NOMO-1 treated with DMSO at 0.1 percent for 48 hours (cell line): ENCODE results near the gene PAK5.

Experiments used
- DNase-seq: peaks from one replicate; lab custom pipeline; 2025; ENCODE audit not compliant: unreplicated experiment; lab: John Stamatoyannopoulos, UW

The PAK5 gene

GRCh38 chr20:9581509-9581908 lies 257.4 kb downstream of the PAK5 start:
- DNase-seq = peak; percentile 31

GRCh38 chr20:9578594-9578993 lies 260.3 kb downstream of the PAK5 start:
- DNase-seq = no peak

- DNase-seq = no peak
Measured at GRCh38 chr20:9577397-9577796, 261.5 kb downstream of the PAK5 start.

GRCh38 chr20:9576695-9577094 lies 262.2 kb downstream of the PAK5 start:
- DNase-seq = no peak

GRCh38 chr20:9575836-9576235 lies 263.0 kb downstream of the PAK5 start:
- no peak for DNase-seq

- no peak for DNase-seq
Measured at GRCh38 chr20:9574776-9575175, 264.1 kb downstream of the PAK5 start.

- no peak for DNase-seq
Measured at GRCh38 chr20:9574181-9574580, 264.7 kb downstream of the PAK5 start.

- DNase-seq = no peak
Measured at GRCh38 chr20:9573335-9574151, 265.3 kb downstream of the PAK5 start.

GRCh38 chr20:9572670-9573069 lies 266.2 kb downstream of the PAK5 start:
- DNase-seq = no peak

- DNase-seq = no peak
Measured at GRCh38 chr20:9571783-9572182, 267.1 kb downstream of the PAK5 start.

GRCh38 chr20:9570612-9571011 lies 268.3 kb downstream of the PAK5 start:
- DNase-seq = no peak

GRCh38 chr20:9566977-9567376 lies 271.9 kb downstream of the PAK5 start:
- no peak for DNase-seq

GRCh38 chr20:9565910-9566550 lies 272.8 kb downstream of the PAK5 start:
- no peak for DNase-seq

- no peak for DNase-seq
Measured at GRCh38 chr20:9557411-9557810, 281.5 kb downstream of the PAK5 start.

- no peak for DNase-seq
Measured at GRCh38 chr20:9555781-9556180, 283.1 kb downstream of the PAK5 start.

- peak; percentile 85 for DNase-seq
Measured at GRCh38 chr20:9551808-9552550, 286.9 kb downstream of the PAK5 start.

GRCh38 chr20:9550871-9551270 lies 288.0 kb downstream of the PAK5 start:
- DNase-seq = no peak

GRCh38 chr20:9550283-9550682 lies 288.6 kb downstream of the PAK5 start:
- DNase-seq = no peak

GRCh38 chr20:9543214-9543613 lies 295.7 kb downstream of the PAK5 start:
- DNase-seq = no peak

GRCh38 chr20:9535449-9535848 lies 303.4 kb downstream of the PAK5 start:
- DNase-seq = no peak

GRCh38 chr20:9534025-9534424 lies 304.9 kb downstream of the PAK5 start:
- no peak for DNase-seq
